ENCODE data around the gene CCS.
A peak's percentile ranks its signal among the peaks of the same experiment; 100 is the strongest.

The CCS gene

GRCh38 chr11:66607126-66607834 is 14.3 kb downstream of the CCS start:
- FAIRE-seq, result no peak
- no peak for DNase-seq (ENCODE audit: insufficient read length, low spot score)
- no peak for TF ChIP-seq CTCF (IDR thresholded peaks at IDR 0.05; ENCODE audit: insufficient read depth, missing control alignments)

GRCh38 chr11:66609721-66610617 is 17.0 kb downstream of the CCS start:
- DNase-seq (ENCODE audit: insufficient read length, low spot score), result peak; percentile 55
- no peak for TF ChIP-seq CTCF (IDR thresholded peaks at IDR 0.05; ENCODE audit: insufficient read depth, missing control alignments)
- FAIRE-seq, result peak; percentile 88

GRCh38 chr11:66612458-66612857 is 19.5 kb downstream of the CCS start:
- FAIRE-seq (no peak), DNase-seq (ENCODE audit: insufficient read length, low spot score) (no peak)
- no peak for TF ChIP-seq CTCF (IDR thresholded peaks at IDR 0.05; ENCODE audit: insufficient read depth, missing control alignments)

- no peak for TF ChIP-seq CTCF (IDR thresholded peaks at IDR 0.05; ENCODE audit: insufficient read depth, missing control alignments)
- FAIRE-seq (no peak), DNase-seq (ENCODE audit: insufficient read length, low spot score) (no peak)
These were observed 21.1 kb downstream of the CCS start for GRCh38 chr11:66614073-66614472.

- no peak for FAIRE-seq
- DNase-seq (ENCODE audit: insufficient read length, low spot score), result peak; percentile 94
- no peak for TF ChIP-seq CTCF (IDR thresholded peaks at IDR 0.05; ENCODE audit: insufficient read depth, missing control alignments)
These were observed 23.6 kb downstream of the CCS start, which contains the start of gene RBM14 for GRCh38 chr11:66616379-66617154. Gene RBM14, plus strand, starts transcription at chr11:66616630. Its CDS starts 91 bp downstream, at chr11:66616721.

- TF ChIP-seq CTCF (IDR thresholded peaks at IDR 0.05; ENCODE audit: insufficient read depth, missing control alignments), result no peak
- no peak for DNase-seq (ENCODE audit: insufficient read length, low spot score)
- FAIRE-seq, result no peak
These were observed 24.3 kb downstream of the CCS start for GRCh38 chr11:66617155-66617834.
